ENCODE data around the gene DOCK3. TPM values are rescaled to one million over a fixed set of nuclear protein-coding genes. Genes with fewer than 3 reads are reported as not detected.
A peak's percentile ranks its signal among the peaks of the same experiment; 100 is the strongest.

The DOCK3 gene
- total and polyA plus RNA-seq, 4 donors, result 0.01 to 0.08 (median 0.06) TPM; not detected in 1

DNA sequence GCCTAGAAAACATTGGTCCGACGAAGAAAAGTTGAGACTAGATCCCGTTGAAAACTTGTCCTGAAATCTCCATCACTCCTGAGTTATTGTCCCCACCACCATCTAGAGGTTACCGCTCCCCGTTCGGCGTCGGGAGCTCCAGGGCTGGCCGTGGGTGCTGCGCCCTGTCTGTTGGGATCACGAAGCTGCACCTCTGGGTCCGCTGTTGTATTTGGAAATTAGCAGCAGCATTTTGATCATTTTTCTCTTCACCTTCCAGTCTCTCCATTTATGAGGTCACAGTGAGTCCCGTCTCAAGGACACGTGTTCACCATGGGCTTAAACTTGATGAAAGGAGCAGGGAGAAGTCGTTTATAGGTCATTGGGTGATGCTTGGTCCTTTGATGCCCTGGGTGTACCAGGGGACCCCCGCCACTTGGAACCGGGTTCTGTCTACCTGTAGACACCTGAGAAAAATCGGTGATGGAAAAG is 710.9 kb downstream of the DOCK3 start:
- H3K9ac ChIP-seq (ENCODE audit: low read depth in 1 of 2, low read length in 2 of 2), result peak overlapping the region; percentile 56 to 84
- peak overlapping the region; percentile 63 to 94 (median 90) for H3K4me3 ChIP-seq (ENCODE audit: low read depth in 1 of 3, low read length in 3 of 3)
- peak overlapping the region; percentile 71 to 96 for H3K27ac ChIP-seq (ENCODE audit: low read depth in 1 of 2, low read length in 2 of 2)
- no peak for DNase-seq (ENCODE audit: low spot score)
- no peaks in the 10 kb centered on the region for H3K9me3 ChIP-seq (ENCODE audit: control insufficient read depth in 4 of 4, low read length in 3 of 4)
- H3K36me3 ChIP-seq (ENCODE audit: control insufficient read depth in 4 of 4, insufficient read depth in 3 of 4, low read depth in 1 of 4, low read length in 3 of 4), result peaks cover 6 to 15% (median 13%) of the 10 kb centered on the region in 4 donors
- TF ChIP-seq, protein P1, sequence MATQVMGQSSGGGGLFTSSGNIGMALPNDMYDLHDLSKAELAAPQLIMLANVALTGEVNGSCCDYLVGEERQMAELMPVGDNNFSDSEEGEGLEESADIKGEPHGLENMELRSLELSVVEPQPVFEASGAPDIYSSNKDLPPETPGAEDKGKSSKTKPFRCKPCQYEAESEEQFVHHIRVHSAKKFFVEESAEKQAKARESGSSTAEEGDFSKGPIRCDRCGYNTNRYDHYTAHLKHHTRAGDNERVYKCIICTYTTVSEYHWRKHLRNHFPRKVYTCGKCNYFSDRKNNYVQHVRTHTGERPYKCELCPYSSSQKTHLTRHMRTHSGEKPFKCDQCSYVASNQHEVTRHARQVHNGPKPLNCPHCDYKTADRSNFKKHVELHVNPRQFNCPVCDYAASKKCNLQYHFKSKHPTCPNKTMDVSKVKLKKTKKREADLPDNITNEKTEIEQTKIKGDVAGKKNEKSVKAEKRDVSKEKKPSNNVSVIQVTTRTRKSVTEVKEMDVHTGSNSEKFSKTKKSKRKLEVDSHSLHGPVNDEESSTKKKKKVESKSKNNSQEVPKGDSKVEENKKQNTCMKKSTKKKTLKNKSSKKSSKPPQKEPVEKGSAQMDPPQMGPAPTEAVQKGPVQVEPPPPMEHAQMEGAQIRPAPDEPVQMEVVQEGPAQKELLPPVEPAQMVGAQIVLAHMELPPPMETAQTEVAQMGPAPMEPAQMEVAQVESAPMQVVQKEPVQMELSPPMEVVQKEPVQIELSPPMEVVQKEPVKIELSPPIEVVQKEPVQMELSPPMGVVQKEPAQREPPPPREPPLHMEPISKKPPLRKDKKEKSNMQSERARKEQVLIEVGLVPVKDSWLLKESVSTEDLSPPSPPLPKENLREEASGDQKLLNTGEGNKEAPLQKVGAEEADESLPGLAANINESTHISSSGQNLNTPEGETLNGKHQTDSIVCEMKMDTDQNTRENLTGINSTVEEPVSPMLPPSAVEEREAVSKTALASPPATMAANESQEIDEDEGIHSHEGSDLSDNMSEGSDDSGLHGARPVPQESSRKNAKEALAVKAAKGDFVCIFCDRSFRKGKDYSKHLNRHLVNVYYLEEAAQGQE (IDR thresholded peaks at IDR 0.05), result no peak
- TF ChIP-seq HNF4G (IDR thresholded peaks at IDR 0.05) (no peak), RXRA (IDR thresholded peaks at IDR 0.05) (no peak), YY1 (IDR thresholded peaks at IDR 0.05) (no peak), FOXA2 (IDR thresholded peaks at IDR 0.05) (no peak), JUND (IDR thresholded peaks at IDR 0.05) (no peak), FOXA1 (IDR thresholded peaks at IDR 0.05) (no peak), EGR1 (IDR thresholded peaks at IDR 0.05; ENCODE audit: low read depth in 2 of 2) (no peak), HNF4A (conservative IDR thresholded peaks at IDR 0.05) (no peak), GABPA (IDR thresholded peaks at IDR 0.05 in 1 of 2, conservative IDR thresholded peaks at IDR 0.05 in 1 of 2) (no peak), SP1 (IDR thresholded peaks at IDR 0.05) (no peak), TAF1 (conservative IDR thresholded peaks at IDR 0.05) (no peak), RAD21 (IDR thresholded peaks at IDR 0.05) (no peak), NR2F2 (IDR thresholded peaks at IDR 0.05) (no peak)
- TF ChIP-seq, protein P2, sequence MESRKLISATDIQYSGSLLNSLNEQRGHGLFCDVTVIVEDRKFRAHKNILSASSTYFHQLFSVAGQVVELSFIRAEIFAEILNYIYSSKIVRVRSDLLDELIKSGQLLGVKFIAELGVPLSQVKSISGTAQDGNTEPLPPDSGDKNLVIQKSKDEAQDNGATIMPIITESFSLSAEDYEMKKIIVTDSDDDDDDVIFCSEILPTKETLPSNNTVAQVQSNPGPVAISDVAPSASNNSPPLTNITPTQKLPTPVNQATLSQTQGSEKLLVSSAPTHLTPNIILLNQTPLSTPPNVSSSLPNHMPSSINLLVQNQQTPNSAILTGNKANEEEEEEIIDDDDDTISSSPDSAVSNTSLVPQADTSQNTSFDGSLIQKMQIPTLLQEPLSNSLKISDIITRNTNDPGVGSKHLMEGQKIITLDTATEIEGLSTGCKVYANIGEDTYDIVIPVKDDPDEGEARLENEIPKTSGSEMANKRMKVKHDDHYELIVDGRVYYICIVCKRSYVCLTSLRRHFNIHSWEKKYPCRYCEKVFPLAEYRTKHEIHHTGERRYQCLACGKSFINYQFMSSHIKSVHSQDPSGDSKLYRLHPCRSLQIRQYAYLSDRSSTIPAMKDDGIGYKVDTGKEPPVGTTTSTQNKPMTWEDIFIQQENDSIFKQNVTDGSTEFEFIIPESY (IDR thresholded peaks at IDR 0.05), result no peak
- TF ChIP-seq, protein P3, sequence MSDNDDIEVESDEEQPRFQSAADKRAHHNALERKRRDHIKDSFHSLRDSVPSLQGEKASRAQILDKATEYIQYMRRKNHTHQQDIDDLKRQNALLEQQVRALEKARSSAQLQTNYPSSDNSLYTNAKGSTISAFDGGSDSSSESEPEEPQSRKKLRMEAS (IDR thresholded peaks at IDR 0.05), result no peak
- TF ChIP-seq, protein P4, sequence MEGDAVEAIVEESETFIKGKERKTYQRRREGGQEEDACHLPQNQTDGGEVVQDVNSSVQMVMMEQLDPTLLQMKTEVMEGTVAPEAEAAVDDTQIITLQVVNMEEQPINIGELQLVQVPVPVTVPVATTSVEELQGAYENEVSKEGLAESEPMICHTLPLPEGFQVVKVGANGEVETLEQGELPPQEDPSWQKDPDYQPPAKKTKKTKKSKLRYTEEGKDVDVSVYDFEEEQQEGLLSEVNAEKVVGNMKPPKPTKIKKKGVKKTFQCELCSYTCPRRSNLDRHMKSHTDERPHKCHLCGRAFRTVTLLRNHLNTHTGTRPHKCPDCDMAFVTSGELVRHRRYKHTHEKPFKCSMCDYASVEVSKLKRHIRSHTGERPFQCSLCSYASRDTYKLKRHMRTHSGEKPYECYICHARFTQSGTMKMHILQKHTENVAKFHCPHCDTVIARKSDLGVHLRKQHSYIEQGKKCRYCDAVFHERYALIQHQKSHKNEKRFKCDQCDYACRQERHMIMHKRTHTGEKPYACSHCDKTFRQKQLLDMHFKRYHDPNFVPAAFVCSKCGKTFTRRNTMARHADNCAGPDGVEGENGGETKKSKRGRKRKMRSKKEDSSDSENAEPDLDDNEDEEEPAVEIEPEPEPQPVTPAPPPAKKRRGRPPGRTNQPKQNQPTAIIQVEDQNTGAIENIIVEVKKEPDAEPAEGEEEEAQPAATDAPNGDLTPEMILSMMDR (IDR thresholded peaks at IDR 0.05; ENCODE audit: low read depth, low read length, missing input control), result no peak
- TF ChIP-seq, protein P5, sequence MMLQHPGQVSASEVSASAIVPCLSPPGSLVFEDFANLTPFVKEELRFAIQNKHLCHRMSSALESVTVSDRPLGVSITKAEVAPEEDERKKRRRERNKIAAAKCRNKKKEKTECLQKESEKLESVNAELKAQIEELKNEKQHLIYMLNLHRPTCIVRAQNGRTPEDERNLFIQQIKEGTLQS (IDR thresholded peaks at IDR 0.05), result no peak
- 2% methylated on average over 18 of the region's 18 CpGs for WGBS
- peaks cover 0 to 56% (median 46%) of the 10 kb centered on the region in 4 donors for H3K4me1 ChIP-seq (ENCODE audit: control insufficient read depth in 4 of 4, insufficient read depth in 4 of 4, low read length in 3 of 4)
- H3K27me3 ChIP-seq (ENCODE audit: control insufficient read depth in 4 of 4, insufficient read depth in 4 of 4, low read length in 3 of 4), result no peaks in the 10 kb centered on the region

Measured in liver (tissue), 9 donors.